Measurements from ENCODE around the gene CCDC73. TPM values are rescaled to one million over a fixed set of nuclear protein-coding genes. Genes with fewer than 3 reads are reported as not detected.

CCDC73 gene
- total RNA-seq, 3 donors from 2014 or later, result not detected

DNA sequence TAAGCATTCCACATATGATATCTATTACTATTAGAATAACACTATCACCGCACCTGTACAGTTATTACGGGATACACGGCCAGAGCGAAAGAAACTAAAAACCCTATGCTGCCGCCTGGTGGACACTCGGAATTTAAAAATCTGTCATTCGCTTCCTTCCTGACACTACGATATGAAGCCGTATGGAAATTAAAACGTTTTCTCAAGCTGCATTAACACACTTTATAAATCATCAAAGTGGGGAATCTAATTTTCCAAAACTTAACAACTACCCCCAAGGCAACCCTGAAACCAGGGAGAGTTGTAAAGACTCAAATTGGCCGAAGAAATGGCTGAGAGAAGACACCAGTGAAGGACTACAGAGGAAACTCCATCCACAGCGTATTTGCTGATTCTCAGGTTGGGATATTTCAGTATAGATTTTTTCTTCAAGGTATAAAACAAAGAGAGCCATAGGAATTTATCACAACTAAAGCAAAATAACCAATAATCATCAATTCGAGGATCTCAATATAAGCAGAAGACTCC is 1.4 kb downstream of the CCDC73 start:
- Histone ChIP-seq H3K9me3 (no peaks in the 10 kb centered on the region), H3K36me3 (ENCODE audit: low read depth) (no peaks in the 10 kb centered on the region), H3K4me3 (no peak overlapping the region), H3K4me1 (ENCODE audit: low read depth) (no peaks in the 10 kb centered on the region)
- intact Hi-C loops (cut with DNase I, micrococcal nuclease), result loop anchor here in 1 of 2 donors (10.0 kb wide), 1 partner anchor 468 kb away; no protein-coding TSS in a partner anchor
- TF ChIP-seq, protein P1, sequence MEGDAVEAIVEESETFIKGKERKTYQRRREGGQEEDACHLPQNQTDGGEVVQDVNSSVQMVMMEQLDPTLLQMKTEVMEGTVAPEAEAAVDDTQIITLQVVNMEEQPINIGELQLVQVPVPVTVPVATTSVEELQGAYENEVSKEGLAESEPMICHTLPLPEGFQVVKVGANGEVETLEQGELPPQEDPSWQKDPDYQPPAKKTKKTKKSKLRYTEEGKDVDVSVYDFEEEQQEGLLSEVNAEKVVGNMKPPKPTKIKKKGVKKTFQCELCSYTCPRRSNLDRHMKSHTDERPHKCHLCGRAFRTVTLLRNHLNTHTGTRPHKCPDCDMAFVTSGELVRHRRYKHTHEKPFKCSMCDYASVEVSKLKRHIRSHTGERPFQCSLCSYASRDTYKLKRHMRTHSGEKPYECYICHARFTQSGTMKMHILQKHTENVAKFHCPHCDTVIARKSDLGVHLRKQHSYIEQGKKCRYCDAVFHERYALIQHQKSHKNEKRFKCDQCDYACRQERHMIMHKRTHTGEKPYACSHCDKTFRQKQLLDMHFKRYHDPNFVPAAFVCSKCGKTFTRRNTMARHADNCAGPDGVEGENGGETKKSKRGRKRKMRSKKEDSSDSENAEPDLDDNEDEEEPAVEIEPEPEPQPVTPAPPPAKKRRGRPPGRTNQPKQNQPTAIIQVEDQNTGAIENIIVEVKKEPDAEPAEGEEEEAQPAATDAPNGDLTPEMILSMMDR (IDR thresholded peaks at IDR 0.05), result no peak
- peak in 2 of 3 donors; percentile 49 to 84 for DNase-seq
- peak; percentile 77 for ATAC-seq

DNA sequence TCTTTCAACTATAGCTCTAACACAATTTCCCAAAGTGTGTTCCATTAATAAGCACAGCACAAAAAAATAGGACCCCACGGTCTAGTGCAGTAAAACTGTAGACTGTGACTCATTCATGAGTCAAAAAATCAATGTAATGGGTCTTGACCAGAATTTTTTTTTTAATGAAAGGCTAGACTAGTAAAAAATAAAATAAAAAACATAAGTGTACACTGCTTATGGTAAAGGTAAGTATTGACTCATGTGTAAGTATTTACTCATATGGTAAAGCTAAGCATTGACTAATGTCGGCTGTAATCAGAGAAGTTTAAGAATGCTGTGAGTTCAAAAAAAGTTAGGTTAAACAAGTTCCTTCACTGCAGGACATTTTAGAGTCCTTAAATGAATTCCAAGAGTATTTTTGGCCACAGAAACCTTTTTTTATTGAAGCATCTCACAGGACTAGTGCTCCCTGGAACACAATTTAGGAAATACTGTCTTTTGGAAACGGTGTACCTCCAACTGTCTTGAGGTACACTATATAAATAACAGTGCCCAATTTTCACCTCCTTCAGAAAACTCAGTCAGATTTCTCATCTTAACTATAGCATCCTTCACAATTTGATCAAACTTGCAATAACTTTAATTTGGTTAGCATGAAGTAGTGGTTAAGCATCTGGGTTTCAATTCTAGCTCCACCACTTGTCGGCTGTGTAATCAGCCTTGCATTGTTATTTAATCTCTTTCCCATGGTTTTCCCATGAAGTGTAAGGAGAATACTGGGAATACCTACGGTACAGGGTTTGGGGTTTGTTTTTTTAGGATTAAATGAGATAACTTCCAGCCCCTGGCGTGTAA is 2.1 kb downstream of the CCDC73 start:
- H3K4me3 ChIP-seq, result no peak overlapping the region
- H3K36me3 ChIP-seq (ENCODE audit: low read depth), result no peaks in the 10 kb centered on the region
- H3K4me1 ChIP-seq (ENCODE audit: low read depth), result no peaks in the 10 kb centered on the region
- no peaks in the 10 kb centered on the region for H3K9me3 ChIP-seq
- TF ChIP-seq, protein P1 (IDR thresholded peaks at IDR 0.05), result no peak
- DNase-seq (no peak), ATAC-seq (no peak)
- intact Hi-C loops (cut with DNase I, micrococcal nuclease), result loop anchor here in 1 of 2 donors (10.0 kb wide), 1 partner anchor 468 kb away; no protein-coding TSS in a partner anchor

DNA sequence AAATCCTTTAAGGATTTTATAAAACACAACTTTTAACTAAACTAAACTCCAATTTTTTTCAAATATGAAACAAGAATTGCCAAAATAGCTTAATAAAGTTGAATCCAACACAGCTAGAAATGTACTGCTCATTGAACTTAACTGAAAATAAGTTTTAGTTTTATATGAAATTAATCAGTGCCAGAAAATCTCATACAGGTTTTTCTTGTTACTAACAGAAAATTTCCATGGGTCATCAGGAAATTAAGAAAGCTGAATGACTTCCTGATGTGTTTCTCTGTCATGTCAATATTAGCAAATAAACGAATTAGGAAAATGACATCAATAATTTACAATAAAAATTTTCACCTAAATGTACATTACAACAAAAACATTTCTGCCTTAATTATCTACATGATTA is 3.5 kb downstream of the CCDC73 start:
- Histone ChIP-seq H3K4me3 (no peak overlapping the region), H3K9me3 (no peaks in the 10 kb centered on the region), H3K4me1 (ENCODE audit: low read depth) (no peaks in the 10 kb centered on the region), H3K36me3 (ENCODE audit: low read depth) (no peaks in the 10 kb centered on the region)
- TF ChIP-seq, protein P1 (IDR thresholded peaks at IDR 0.05), result no peak
- intact Hi-C loops (cut with DNase I, micrococcal nuclease), result loop anchor here in 1 of 2 donors (10.0 kb wide), 1 partner anchor 466 kb away; no protein-coding TSS in a partner anchor
- ATAC-seq (no peak), DNase-seq (no peak)

DNA sequence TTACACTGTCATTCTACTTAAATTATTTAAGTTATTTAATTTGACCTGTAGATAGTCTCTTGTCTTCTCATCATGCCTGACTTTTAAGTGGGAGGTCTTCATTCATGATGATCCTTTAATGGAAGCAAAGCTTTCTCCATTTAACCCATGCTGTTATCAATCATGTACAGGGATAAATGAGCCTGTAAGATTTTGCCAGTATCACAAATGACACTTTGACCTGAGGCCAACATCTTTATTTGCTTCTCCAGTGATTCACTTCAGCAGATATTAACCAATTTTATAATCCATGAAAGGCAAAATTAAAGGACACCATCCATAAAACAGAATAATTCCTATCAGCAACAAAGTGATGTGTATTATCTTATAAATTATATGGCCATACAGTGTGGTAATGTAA is 7.7 kb downstream of the CCDC73 start:
- ATAC-seq, result no peak
- H3K36me3 ChIP-seq (ENCODE audit: low read depth), result no peaks in the 10 kb centered on the region
- H3K9me3 ChIP-seq, result no peaks in the 10 kb centered on the region

DNA sequence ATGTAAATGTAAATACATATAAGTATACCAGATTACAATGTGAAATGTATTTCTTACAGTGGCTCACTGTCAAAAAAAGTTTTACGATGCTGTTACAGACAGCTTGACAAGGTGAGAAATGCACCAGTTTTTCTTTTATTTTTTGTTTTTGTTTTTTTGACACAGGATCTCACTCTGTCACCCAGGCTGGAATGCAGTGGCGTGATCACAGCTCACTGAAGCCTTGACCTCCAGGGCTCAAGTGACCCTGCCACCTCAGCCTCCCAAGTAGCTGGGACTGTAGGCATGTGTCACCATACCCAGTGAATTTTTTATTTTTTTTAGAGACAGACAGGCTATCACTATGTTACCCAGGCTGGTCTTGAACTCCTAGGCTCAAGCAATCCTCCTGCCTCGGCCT is 9.2 kb downstream of the CCDC73 start:
- DNase-seq (no peak), ATAC-seq (no peak)
- TF ChIP-seq, protein P1 (IDR thresholded peaks at IDR 0.05), result no peak
- Histone ChIP-seq H3K36me3 (ENCODE audit: low read depth) (no peaks in the 10 kb centered on the region), H3K4me1 (ENCODE audit: low read depth) (no peaks in the 10 kb centered on the region), H3K9me3 (no peaks in the 10 kb centered on the region), H3K4me3 (no peak overlapping the region)
- intact Hi-C loops (cut with DNase I, micrococcal nuclease), result no loop called here

More for the DNA sequence above, 7.7 kb downstream of the CCDC73 start:
- DNase-seq, result no peak
- intact Hi-C loops (cut with DNase I, micrococcal nuclease), result no loop called here
- Histone ChIP-seq H3K4me1 (ENCODE audit: low read depth) (no peaks in the 10 kb centered on the region), H3K4me3 (no peak overlapping the region)
- TF ChIP-seq, protein P1 (IDR thresholded peaks at IDR 0.05), result no peak
